ENCODE data around the gene CDC6. TPM values are rescaled to one million over a fixed set of nuclear protein-coding genes. Genes with fewer than 3 reads are reported as not detected.

Gene CDC6
- total and polyA plus RNA-seq, 11 donors: 0.07 to 9.8 (median 0.69) TPM

- Histone ChIP-seq H3K4me1 (peaks cover 0 to 35% (median 12%) of the 10 kb centered on the region in 12 donors), H3K27ac (peak overlapping the region in 1 of 12 donors; percentile 32), H3K36me3 (peaks cover 0 to 12% (median 5%) of the 10 kb centered on the region in 9 donors), H3K4me3 (no peak overlapping the region), H3K9me3 (no peaks in the 10 kb centered on the region), H3K27me3 (no peaks in the 10 kb centered on the region)
- no peak for TF ChIP-seq POLR2A (IDR thresholded peaks at IDR 0.05)
- TF ChIP-seq, protein P1, sequence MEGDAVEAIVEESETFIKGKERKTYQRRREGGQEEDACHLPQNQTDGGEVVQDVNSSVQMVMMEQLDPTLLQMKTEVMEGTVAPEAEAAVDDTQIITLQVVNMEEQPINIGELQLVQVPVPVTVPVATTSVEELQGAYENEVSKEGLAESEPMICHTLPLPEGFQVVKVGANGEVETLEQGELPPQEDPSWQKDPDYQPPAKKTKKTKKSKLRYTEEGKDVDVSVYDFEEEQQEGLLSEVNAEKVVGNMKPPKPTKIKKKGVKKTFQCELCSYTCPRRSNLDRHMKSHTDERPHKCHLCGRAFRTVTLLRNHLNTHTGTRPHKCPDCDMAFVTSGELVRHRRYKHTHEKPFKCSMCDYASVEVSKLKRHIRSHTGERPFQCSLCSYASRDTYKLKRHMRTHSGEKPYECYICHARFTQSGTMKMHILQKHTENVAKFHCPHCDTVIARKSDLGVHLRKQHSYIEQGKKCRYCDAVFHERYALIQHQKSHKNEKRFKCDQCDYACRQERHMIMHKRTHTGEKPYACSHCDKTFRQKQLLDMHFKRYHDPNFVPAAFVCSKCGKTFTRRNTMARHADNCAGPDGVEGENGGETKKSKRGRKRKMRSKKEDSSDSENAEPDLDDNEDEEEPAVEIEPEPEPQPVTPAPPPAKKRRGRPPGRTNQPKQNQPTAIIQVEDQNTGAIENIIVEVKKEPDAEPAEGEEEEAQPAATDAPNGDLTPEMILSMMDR (IDR thresholded peaks at IDR 0.05): no peak
- intact Hi-C loops (cut with DNase I): no loop called here
- ATAC-seq (peak in 3 of 4 donors; percentile 72 to 88 (median 83)), DNase-seq (no peak)
Measured at GRCh38 chr17:40251576-40251975, 36.1 kb upstream of the CDC6 start.

DNA sequence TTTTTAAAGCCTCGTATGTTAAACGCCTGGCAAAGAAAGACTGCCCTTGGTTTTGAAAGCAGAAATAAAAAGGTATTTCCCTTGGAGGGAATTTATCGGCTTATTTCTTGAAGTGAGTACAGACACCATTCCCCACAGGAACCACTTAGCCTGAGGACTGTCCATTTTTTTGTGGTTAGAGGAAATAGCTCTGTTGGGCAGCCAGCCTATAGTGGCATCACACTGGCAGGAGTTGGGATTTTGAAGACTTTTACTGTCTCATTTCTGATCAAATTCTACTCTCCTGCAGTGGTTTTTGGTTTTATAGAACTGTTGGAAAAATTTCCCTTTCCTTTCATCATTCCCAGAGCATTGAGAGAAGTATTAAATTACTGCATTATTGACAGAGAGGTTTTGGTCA lies 34.1 kb upstream of the CDC6 start:
- Histone ChIP-seq H3K4me3 (no peak overlapping the region), H3K4me1 (peaks cover 0 to 23% (median 12%) of the 10 kb centered on the region in 12 donors), H3K27me3 (no peaks in the 10 kb centered on the region), H3K36me3 (peaks cover 0 to 32% (median 25%) of the 10 kb centered on the region in 9 donors), H3K9me3 (no peaks in the 10 kb centered on the region), H3K27ac (no peak overlapping the region)
- TF ChIP-seq POLR2A (IDR thresholded peaks at IDR 0.05): no peak
- TF ChIP-seq, protein P1 (IDR thresholded peaks at IDR 0.05): no peak
- ATAC-seq (no peak), DNase-seq (no peak)
- 89 to 93% (median 91%) methylated on average over 3 of the region's 3 CpGs for WGBS, 4 donors
- intact Hi-C loops (cut with DNase I): no loop called here

DNA sequence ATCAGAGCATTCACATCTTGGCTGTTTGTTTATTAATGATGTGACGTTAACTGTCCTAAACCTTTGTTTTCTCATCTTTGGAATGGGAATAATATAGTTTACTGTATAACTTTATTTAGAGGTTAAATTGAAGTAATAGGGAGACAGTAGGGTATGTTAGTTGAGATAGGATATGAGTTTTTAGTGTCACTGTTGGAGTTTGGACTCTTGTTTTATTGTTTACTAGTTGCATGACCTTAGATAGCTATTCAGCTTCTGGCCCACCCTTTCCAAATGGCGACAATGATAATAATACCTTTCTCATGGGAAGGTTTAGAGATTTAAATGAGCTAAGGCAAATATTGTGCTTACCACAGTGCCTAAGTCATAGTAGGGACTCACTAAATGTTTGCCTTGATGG lies 28.2 kb upstream of the CDC6 start:
- Histone ChIP-seq H3K9me3 (no peaks in the 10 kb centered on the region), H3K4me1 (peaks cover 0 to 8% (median 0%) of the 10 kb centered on the region in 12 donors), H3K36me3 (peaks cover 2 to 85% (median 80%) of the 10 kb centered on the region in 9 donors), H3K27ac (no peak overlapping the region), H3K27me3 (no peaks in the 10 kb centered on the region), H3K4me3 (no peak overlapping the region)
- WGBS, 4 donors: 89 to 97% (median 93%) methylated on average over 2 of the region's 2 CpGs
- DNase-seq (no peak), ATAC-seq (no peak)
- TF ChIP-seq POLR2A (IDR thresholded peaks at IDR 0.05): no peak
- TF ChIP-seq, protein P1 (IDR thresholded peaks at IDR 0.05): no peak
- intact Hi-C loops (cut with DNase I): no loop called here

DNA sequence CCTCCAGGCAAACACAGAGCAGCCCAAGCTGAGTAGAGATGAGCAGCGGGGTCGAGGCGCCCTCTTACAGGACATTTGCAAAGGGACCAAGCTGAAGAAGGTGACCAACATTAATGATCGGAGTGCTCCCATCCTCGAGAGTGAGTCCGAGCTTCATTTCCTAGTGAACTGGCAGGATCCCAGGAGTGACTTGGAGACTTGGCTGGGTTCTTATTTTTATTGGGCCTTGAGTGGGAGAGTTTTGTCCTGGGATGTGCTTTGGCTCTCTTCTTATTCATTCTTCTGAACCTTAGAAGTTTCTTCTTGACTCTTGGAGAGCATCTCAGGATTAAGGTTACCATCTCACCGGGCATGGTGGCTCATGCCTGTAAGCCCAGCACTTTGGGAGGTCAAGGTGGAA lies 27.2 kb upstream of the CDC6 start:
- intact Hi-C loops (cut with DNase I): no loop called here
- 74 to 83% (median 80%) methylated on average over 7 of the region's 7 CpGs for WGBS, 4 donors
- Histone ChIP-seq H3K9me3 (no peaks in the 10 kb centered on the region), H3K4me3 (no peak overlapping the region), H3K27me3 (no peaks in the 10 kb centered on the region), H3K36me3 (peaks cover 6 to 95% (median 83%) of the 10 kb centered on the region in 9 donors), H3K27ac (no peak overlapping the region), H3K4me1 (peaks cover 0 to 8% (median 0%) of the 10 kb centered on the region in 12 donors)
- ATAC-seq (no peak), DNase-seq (peak in 1 of 5 donors; percentile 28)
- no peak for TF ChIP-seq POLR2A (IDR thresholded peaks at IDR 0.05)
- TF ChIP-seq, protein P1 (IDR thresholded peaks at IDR 0.05): no peak

All from heart left ventricle (tissue), 16 donors.